Activated T-helper 1 cell treated with anti-CD3 and anti-CD28 coated beads, Interleukin-2, amount 50 U/mL, for 16 hours (primary cell): ENCODE data around the gene RIMKLB.
"Not testable (repeated sequence)": the region's sequence is repeated elsewhere in the genome, so short reads cannot be mapped to it uniquely, and the experiment has no call there.

ENCODE experiments used
- DNase-seq, 2 donors: peaks; one replicate each; pipeline ENCODE4 v3.0.0-alpha.2; 2020; ENCODE audit warnings: low read depth in 1 of 2, low spot score in 1 of 2

RIMKLB gene

GRCh38 chr12:8689681-8690080, 8.1 kb upstream of the RIMKLB start:
- no peak for DNase-seq

- no peak for DNase-seq
These were observed 5.2 kb upstream of the RIMKLB start for GRCh38 chr12:8692573-8692972.

- no peak for DNase-seq
These were observed 2.7 kb upstream of the RIMKLB start for GRCh38 chr12:8695116-8695515.

DNA sequence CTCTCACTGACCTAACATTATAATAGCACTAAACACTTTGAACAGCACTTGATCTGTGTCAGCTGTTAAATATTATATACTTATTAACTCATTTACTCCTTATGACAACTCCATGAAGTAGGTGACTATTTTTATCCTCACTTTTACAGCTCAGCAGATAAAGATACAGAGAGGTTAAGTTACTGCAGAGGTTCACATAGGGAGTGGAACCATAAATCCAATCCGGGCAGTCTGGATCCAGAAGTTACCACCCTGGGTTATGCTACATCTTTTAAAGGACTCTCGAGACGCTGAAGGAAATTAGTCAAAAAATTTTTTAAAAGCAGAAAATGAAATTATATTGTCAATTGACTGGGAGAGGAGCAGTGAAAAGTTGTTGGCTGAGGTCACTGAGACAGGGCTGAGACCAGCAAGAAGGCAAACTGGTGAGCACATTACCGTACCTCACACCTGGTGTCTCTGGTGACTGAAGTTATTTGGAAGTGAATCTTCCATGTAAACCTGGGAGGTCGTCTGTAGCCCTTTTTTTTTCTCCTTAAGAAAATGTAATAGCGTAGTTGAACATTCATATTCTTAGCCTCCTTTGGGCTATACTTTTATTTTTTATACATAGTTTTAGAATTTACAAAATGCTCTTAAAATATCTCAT, 1.2 kb upstream of the RIMKLB start:
- DNase-seq: no peak

DNA sequence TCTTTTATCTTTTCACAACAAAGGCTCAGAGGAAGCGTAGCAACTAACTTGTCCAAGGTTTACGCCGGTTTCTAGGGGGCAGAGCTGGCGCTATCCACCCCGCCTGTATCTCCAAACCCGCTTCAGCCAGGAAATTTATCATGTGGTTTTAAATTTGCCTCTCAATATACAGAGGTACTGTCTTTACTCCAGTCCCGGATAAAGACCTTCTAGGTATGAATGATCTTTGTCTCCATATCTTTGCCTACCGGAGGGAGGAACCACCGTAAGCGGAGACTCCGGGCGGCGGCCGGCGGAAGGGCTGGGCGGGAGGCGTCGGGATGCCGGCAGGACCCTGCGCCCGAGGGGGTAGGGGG, 693 bp upstream of the RIMKLB start:
- no peak for DNase-seq

DNA sequence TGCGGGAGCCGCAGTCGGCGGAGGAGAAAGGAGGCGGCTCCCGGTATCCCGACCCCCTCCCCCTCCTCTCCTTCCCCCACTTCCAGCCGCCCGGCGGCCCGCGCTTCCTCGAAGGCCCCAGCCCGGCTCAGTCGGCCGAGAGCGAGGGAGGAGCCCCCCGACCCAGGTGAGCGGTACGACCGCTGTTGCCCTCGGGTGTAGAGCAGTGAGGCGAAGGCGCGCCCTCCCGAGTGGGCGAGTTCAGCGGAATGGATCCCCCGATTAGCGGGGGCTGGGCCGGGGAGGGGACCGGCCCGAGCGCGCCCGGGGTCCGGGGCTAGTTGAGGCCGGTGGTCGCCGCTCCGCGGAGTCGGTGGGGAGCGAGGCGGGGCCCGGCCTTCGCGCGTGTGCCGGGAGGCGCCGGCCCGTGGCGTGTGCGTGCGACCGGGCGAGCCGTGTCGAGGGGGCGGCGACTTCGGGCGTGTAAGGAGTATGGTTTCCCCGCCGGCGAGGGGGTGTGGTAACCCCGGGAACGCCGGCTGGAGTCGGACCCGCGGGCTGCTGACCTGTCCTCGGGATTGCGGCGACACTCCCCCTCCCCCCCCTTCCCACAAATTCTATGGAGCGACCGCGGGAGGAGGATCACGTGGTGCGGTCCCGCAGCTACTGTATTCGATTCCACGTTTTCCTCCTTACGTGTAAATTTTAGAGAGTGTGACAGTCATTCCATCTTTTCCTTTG, 501 bp downstream of the RIMKLB start:
- DNase-seq: peak; percentile 9 to 38

DNA sequence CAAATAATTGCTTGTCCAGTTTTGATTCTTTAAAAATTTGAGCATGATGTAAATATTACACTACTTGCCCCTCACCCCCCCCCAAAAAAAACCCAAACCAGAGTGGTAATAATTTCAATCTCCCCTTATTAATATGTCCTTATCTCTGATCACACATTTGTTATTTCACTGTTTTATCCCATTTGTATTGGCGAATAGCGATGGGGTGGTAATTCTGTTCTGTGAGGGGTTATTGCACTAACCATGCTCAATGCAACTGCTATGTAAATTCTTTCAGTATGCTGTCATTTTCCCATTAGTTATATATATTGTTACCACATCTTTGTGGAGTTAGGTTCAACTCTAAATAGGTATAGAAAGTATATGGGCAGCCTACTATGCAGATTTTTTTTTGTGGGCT, 1.1 kb downstream of the RIMKLB start:
- no peak for DNase-seq

DNA sequence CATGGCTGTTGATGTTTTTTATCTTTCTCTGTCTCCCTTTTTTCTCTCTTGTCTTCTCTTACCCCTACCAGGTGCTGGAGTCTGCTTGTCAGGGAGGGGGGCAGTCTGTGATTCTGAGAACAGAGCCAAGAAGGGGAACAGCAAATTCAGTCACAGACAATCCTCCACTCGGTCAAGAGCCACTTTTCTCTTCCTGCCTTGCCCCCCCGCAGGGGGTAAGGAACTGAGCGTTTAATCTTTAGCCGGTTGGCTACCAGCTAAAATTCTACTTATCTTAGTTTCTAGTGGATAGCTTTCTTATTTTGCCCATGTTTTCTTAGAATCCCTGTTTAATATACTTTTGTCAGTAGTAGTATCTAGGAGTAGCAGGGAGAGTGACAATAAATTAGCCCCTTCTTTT, 1.9 kb downstream of the RIMKLB start:
- no peak for DNase-seq

DNA sequence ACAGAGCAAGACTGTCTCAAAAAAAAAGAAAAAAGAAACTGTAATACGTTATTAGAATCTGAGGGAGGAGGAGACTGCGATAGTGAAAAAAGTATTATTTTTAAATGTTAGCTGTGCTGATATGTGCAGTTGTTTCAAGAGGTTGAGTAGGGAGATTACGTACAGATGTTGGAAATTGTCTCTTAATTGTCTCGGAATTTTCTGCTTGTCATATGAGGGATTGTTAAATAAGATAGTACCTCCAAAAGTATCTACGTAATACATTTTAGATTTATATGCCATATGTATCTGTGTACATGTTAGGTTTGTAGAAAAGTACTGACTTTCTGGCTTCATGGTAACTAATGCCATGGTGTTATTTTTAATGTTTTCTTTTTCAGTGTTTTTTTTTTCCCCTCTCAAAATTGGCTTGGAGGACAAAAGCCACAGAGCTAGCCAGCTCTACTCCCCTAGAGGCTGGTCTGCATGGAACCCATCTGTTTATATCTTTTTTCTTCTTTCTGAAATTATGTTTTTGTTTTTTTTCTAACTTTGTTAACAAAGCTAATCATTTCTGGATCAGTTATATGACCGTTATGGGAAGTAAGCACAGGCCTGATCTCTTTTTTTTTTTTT, 3.4 kb downstream of the RIMKLB start:
- DNase-seq: no peak

DNA sequence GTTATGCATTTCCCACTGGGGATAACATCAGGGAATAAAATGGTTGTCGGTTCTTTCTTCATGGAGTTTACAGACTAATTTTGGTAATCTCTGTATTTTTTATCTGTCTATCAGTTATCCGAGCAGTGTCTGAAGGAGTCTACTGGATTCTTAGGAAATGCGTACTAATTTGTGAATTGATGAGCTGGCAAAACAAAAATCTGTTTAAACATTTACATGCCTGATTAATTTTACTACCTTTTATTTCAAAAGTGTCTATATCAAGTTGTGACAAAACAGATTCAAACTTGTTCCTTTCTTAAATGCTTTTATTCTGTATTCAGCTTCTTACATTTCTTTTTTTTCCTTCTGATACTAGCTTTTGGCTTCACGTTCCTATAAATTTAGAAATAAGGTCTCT, 4.4 kb downstream of the RIMKLB start:
- DNase-seq: no peak

DNA sequence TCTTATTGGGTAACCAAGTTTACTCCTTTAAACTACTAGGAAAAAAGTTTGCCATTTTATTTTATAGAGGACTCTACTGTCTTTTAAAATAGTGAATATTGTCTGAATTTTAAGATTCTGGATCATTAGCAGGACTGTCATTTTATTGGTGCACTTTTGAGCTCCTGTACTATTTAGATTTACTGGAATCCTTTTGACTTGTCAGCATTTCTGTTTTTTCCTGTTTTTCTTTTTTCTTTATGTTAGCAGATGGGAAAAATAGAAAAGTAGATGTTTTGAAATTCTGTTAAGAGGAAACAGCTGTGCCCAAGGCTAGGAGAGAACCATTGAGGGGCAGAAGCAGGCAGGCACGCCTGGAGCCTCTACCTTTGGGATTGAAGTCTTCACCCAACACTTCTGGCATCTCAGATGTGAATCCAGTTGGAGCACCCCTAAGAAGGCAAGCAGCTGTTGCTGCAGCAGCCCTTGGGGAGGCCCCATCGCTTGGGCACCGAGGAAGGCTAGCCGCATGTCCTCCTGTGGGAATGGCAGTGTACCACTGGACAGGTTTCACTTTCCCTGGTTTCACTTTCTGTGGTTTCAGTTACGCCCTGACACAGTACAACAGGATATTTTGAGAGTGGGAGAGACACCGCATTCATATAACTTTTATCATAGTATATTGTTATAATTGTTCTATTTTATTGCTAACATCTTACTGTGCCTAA, 11.5 kb downstream of the RIMKLB start:
- no peak for DNase-seq

- no peak for DNase-seq
These were observed 14.8 kb downstream of the RIMKLB start for GRCh38 chr12:8712572-8712971.

GRCh38 chr12:8722286-8722800, 24.6 kb downstream of the RIMKLB start:
- no peak for DNase-seq

DNA sequence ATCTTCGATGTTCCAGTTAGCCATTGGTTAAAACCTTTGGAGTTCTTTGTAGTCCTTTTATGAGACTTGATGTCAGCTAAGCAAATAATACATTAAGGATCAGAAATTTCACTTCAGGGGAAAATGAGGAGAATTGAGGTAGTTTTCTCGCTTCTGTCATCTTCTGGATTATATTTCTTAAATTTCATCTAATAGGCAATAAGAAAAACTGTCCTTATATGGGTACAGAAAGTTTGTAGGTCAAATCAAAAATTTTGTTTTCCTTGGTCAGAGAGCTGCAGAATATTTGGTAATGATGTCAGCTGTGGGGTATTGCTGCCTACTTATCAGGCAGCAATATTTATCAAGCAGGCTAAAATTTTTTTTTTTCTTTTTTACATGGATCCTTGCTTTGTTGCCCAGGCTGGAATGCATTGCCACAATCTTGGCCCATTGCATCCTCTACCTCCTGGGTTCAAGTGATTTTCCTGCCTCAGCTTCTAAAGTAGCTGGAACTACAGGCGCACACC, 37.1 kb downstream of the RIMKLB start:
- DNase-seq: no peak

DNA sequence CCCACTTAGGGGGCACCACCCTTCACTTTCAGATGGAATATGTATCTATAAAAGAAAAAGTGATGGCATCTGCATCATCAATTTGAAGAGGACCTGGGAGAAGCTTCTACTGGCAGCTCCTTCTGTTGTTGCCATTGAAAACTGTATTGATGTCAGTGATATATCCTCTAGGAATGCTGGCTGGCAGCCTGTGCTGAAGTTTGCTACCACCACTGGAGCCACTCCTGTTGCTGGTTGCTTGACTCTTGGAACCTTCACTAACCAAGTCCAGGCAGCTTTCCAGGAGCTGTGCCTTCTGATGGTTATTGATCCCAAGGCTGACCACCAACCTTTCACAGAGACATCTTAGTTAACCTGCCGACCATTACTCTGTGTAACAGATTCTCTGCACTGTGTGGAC, 44.7 kb downstream of the RIMKLB start:
- no peak for DNase-seq

- DNase-seq: not testable (repeated sequence)
These were observed 45.3 kb downstream of the RIMKLB start for GRCh38 chr12:8743121-8743520.

DNA sequence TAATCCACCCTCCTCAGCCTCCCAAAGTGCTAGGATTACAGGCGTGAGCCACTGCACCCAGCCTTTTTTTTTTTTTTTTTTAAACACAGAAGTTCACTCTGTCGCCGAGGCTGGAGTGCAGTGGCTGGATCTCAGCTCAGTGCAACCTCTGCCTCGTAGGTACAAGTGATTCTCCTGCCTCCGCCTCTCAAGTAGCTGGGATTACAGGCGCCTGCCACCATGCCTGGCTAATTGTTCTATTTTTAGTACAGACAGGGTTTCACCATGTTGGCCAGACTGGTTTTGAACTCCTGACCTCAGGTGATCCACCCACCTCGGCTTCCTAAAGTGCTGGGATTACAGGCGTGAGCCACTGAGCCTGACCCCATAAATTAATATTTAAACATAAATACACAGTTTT, 47.8 kb downstream of the RIMKLB start:
- not testable (repeated sequence) for DNase-seq

DNA sequence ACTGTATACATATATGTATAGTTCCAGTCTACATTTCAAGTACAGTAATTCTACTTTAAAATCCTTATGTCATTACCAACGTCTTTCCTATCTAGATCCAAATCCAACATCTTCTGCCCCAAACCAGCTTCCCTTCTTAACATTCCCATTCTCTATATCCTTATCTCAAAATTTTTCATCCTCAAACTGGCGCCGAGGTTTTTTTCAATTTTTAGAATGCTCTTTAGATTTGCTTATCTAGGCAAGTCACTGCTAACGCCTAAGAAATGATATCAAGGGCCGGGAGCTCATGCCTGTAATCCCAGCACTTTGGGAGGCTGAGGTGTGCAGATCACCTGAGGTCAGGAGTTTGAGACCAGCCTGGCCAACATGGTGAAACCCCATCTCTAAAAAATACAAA, 48.3 kb downstream of the RIMKLB start:
- DNase-seq: no peak

- DNase-seq: not testable (repeated sequence)
These were observed 62.3 kb downstream of the RIMKLB start for GRCh38 chr12:8760076-8760475.

DNA sequence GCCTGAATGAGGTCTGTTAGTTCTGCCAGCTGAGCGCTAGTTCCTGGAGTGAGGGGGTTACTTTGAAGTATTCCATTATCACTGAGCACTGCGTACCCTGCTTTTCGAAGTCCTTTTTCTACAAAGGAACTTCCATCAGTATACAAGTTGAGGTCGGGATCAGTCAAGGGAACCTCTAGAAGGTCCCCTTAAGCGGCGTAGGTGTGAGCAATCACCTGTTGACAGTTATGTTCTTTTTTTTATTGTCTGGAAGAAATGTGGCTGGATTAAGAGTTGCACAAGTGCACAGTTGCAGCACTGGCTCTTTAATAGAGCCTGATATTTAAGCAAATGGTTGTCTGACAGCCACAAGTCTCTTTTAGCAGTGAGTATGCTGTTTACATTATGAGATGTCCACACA, 64.9 kb downstream of the RIMKLB start:
- DNase-seq: not testable (repeated sequence)

GRCh38 chr12:8766121-8766520, 68.3 kb downstream of the RIMKLB start:
- not testable (repeated sequence) for DNase-seq

GRCh38 chr12:8770499-8770898, 72.7 kb downstream of the RIMKLB start:
- DNase-seq: no peak
